NCI-H748 treated with DMSO at 0.1 percent for 48 hours (cell line): ENCODE results near the gene PRR7.
"Not testable (repeated sequence)": the region's sequence is repeated elsewhere in the genome, so short reads cannot be mapped to it uniquely, and the experiment has no call there.

ENCODE experiments used
- DNase-seq: peaks from one replicate; lab custom pipeline; 2025; lab: John Stamatoyannopoulos, UW

Gene PRR7, protein sequence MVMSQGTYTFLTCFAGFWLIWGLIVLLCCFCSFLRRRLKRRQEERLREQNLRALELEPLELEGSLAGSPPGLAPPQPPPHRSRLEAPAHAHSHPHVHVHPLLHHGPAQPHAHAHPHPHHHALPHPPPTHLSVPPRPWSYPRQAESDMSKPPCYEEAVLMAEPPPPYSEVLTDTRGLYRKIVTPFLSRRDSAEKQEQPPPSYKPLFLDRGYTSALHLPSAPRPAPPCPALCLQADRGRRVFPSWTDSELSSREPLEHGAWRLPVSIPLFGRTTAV

GRCh38 chr5:177446200-177447065, at the start of gene PRR7:
Gene PRR7, plus strand, starts transcription at chr5:177446814. Its CDS starts 8,254 bp downstream, at chr5:177455068.
- peak; percentile 41 for DNase-seq

DNA sequence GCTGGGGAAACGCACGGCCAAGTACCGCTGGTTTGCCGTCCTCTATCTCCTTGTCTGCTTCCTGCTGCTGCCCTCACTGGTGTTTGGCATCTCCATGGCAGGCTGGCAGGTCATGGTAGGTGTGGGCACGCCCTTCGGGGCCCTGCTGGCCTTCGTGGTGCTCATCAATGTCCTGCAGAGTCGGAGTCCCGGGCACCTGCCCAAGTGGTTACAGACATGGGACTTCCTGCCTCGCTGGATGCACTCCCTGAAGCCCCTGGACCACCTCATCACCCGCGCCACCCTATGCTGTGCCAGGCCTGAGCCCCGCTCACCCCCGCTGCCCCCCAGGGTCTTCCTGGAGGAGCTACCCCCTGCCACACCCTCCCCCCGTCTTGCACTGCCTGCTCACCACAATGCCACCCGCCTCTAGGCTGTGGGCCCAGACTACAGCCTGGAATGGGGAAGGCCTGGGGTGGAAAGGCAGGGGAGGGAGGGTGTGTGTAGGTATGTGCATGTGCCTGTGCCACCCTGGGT, 48.7 kb upstream of the PRR7 start:
- no peak for DNase-seq

GRCh38 chr5:177399997-177400868, 46.4 kb upstream of the PRR7 start, which contains the start of gene PFN3:
Gene PFN3, minus strand, starts transcription at chr5:177400661. Its CDS starts 85 bp downstream, at chr5:177400576.
- no peak for DNase-seq

DNA sequence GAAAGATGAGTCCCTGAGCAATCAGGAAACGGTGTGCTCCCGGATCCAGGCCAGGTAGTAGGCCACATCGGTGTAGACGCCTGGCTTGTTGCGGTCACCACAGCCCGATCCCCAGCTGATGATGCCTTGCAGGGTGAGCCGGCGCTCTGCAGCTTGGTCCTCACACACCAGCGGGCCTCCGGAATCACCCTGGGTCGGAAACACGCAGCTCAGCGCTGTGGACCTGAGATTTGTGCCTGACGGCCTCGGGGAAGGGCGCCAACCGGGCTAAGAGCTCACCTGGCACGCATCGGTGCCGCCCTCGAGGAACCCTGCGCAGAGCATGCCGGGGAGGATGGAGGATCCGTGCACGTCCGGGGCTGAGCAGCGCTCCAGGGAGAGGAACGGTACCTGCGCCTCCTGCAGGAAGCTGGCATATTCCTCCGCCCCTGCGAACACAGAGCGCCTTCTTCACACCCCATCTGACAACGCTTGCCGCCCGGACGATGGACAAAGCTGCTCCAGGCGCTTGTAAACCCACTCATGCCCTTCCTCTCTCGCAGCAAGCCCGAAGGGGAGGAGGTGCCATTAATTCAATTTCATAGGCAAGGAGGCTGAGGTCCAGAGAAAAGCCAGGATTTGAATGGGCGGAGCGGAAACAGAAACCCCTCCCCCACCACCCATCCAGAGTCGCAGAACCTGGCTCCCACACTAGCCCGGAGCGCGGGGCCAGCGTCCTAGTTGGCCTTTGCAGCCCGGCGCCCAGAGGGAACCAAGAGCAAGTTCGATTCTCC, 44.2 kb upstream of the PRR7 start:
- peak; percentile 88 for DNase-seq

GRCh38 chr5:177403102-177403791, 43.4 kb upstream of the PRR7 start:
- peak; percentile 40 for DNase-seq

DNA sequence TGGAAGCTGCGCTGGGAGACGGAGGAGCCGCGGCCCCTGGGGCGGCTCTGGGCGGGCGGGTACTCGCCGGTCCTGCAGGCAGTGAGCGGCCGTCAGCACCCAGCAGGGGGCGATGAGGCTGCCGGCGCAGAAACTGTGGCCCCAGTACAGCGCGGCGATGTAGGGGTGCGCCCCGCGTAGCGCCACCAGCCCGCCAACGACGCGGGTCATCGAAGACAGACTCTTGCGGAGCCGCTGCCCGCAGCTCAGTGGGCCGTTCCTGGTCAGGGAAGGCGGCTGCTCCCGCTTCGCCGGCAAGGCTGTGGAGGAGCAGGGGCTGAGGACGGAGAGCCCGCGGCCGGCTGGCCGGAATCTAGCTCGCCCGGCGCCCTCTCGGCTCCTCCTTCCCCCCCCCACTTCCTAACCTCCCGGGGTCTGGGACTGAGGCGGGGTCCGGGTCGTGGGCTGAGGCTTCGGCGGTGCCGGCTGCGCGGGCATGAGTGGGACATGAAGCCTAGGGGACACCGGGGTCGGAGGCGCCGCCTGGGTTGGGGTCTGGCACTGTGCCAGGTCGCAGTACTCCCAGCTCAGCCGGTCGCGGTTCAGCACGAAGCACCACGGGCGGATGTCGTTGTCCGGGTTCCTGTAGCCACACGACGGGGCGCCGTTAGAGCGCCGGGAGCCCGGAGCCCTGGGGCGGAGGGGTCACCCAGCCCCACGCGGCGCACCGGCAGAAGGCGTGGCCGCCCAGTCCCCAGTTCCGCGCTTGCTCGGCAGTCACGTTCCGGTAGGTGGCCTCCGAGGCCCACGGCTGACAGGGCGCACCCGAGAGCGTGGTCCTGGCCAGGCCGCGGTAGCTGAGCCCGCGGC, 42.6 kb upstream of the PRR7 start:
- DNase-seq: peak; percentile 46

DNA sequence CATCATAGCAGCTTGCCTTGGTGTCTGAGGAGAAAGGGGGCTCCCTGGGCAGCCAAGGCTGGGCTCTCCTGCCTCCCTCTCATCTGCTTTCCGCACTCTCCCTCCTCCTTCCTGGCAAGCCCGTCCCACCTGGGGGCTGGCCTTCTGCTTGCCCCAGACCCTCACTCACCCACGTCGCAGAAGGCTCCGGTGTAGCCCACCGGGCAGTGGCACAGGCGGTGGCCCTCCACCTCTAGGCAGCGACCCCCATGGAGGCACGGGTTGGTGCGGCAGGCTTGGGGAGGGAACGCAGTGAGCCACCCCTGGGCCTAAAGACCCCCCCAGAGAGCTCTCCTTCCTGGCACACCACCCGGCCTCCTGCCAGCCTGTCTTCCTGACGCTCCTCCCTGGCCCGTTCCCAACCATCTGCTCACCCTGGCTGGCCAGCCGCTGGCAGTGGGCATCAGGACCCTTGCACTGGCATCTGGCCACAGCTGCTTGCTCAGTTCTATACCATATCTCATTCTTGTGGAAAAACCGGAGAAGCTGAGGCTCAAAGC, 41.9 kb upstream of the PRR7 start:
- no peak for DNase-seq

- no peak for DNase-seq
Observed at GRCh38 chr5:177405312-177405711, 41.3 kb upstream of the PRR7 start.

DNA sequence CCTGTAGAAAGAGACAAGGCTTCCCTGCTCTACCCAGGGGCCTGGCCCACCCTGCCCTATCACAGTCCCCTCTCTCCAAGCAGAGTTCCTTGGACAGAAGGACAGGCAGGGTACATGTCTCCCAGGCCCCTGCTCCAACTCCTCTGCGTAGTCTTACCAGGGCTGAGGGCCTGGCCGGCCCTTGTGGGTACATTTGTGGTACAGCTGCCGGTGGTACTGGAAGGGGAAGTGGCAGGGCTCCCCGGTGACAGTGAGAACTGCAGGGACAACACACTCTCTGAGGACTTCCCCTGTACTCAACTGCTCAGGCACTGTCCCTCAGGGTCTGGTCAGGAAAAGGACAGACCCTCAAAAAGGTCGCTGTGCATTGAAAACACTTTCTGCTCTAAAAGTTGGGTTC, 40.8 kb upstream of the PRR7 start:
- DNase-seq: no peak

DNA sequence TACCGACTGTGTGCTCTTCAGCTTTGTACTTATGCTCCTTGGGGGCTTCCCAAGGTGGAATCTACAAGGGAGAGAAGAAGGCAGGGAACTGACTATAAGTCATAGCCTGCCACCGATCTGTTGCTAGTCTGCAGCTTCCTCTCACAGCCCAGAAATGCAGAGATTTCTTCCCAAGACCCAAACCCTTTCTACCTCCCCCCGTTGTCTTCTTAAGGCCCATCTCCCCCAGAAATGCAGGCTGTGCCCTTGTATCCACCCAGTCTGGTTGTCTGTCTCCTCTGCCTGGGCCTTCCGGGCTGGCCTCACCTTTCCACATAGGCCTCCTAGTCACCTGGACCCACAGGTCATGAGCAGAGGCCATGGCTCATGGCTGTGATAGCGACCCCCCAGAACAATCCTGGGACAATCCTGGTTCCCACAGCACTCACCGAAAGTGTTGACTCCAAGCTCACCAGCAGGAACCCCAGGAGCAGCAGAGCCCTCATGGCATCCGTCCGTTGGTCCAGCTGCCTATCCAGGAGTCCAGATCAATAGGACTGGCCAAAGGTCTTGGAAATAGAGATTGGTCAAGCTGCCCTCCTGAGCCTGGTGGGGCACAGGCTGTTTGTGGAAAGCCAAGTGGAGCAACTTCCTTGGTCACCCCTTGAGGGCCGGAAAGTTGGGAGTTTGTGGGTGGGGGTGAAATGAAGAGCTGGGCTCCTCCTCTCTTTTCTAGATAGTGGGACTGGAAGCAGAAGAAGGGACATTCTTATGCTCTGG, 37.4 kb upstream of the PRR7 start, which contains the start of gene F12:
TSS of gene F12 (minus strand) at position 522 of the 759 bp plus-strand sequence. CDS start at position 485, 37 bp downstream.
- DNase-seq: no peak

DNA sequence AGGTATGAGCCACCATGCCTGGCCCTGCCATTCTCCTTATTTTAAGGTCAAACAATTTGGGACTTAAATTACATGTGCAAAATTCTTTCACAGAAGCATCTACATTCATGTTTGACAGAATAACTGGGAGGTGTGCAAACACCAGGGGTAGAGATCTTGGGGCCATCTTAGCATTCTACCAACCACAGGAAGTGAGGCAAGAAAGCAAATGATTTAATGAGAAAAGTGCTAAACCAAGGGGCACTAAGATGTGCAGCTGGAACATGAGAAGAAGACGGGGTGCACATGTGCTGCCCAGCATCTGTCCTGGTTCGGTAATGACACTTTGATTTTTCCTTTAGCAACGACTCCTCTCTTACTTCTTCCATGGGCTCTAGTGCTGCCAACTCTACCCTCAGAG, 36.0 kb upstream of the PRR7 start:
- DNase-seq: no peak

GRCh38 chr5:177412603-177413233, 33.9 kb upstream of the PRR7 start:
- DNase-seq: no peak

GRCh38 chr5:177414481-177414880, 32.1 kb upstream of the PRR7 start:
- DNase-seq: no peak

DNA sequence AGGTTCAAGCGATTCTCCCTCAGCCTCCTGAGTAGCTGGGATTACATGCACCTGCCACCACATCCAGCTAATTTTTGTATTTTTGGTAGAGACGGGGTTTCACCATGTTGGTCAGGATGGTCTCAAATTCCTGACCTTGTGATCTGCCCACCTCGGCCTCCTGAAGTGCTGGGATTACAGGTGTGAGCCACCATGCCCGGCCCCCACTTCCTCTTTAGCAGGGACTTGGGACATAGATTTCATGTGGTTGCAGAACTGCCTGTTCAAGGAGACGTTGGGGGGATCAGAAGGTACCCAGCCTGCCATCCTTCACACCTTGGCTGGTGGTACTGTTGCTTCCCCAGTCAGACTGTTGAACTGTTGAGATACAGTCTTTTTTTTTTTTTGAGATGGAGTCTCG, 29.5 kb upstream of the PRR7 start:
- not testable (repeated sequence) for DNase-seq

GRCh38 chr5:177419046-177419445, 27.6 kb upstream of the PRR7 start:
- no peak for DNase-seq

GRCh38 chr5:177420472-177420871, 26.1 kb upstream of the PRR7 start:
- not testable (repeated sequence) for DNase-seq

DNA sequence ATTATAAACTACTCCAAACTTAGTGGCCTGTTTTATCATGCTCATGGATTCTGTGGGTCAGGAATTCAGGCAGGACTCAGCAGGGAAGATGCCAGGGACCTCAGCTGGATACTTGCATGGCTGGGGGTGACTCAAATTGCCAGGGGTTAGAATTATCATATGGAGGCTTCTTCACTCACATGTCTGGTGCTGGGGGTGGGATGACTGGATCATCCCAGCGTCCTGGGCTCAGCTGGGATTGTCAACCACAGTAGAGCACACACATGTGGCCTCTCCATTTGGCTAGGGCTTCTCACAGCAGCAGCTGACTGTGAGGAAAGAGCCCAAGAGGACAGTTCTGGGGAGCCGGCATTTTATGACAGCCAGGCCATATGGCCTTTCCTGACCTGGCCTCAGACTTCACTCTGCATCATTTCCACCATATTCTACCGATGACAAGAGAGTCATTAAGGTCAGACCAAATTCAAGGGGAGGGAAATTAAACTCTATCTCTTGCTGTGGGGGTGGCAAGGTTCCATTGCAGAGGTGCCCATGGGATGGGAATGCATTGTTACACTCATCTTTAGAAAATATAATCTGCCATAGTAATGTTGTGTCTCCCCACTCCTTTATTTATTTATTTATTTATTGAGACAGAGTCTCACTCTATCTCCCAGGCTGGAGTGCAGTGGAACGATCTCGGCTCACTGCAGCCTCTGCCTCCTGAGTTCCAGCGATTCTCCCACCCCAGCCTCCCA, 25.4 kb upstream of the PRR7 start:
- no peak for DNase-seq
